ENCODE data around the gene CRISPLD2.
"Not testable (repeated sequence)": the region's sequence is repeated elsewhere in the genome, so short reads cannot be mapped to it uniquely, and the experiment has no call there.

Gene CRISPLD2

GRCh38 chr16:84863481-84863814 lies 43.7 kb downstream of the CRISPLD2 start:
- no peak for FAIRE-seq

- no peak for FAIRE-seq
Measured at GRCh38 chr16:84864326-84864955, 44.7 kb downstream of the CRISPLD2 start.

- no peak for FAIRE-seq
Measured at GRCh38 chr16:84867696-84868095, 47.9 kb downstream of the CRISPLD2 start.

GRCh38 chr16:84868328-84868727 lies 48.5 kb downstream of the CRISPLD2 start:
- no peak for FAIRE-seq

- no peak for FAIRE-seq
Measured at GRCh38 chr16:84868829-84869472, 49.2 kb downstream of the CRISPLD2 start.

- FAIRE-seq: no peak
Measured at GRCh38 chr16:84869473-84869845, 49.7 kb downstream of the CRISPLD2 start.

- not testable (repeated sequence) for FAIRE-seq
Measured at GRCh38 chr16:84872971-84873370, 53.2 kb downstream of the CRISPLD2 start.

GRCh38 chr16:84874004-84874435 lies 54.2 kb downstream of the CRISPLD2 start:
- FAIRE-seq: no peak

- FAIRE-seq: no peak
Measured at GRCh38 chr16:84874553-84874952, 54.8 kb downstream of the CRISPLD2 start.

- FAIRE-seq: no peak
Measured at GRCh38 chr16:84874983-84875382, 55.2 kb downstream of the CRISPLD2 start.

GRCh38 chr16:84875846-84876245 lies 56.1 kb downstream of the CRISPLD2 start:
- FAIRE-seq: no peak

GRCh38 chr16:84876873-84877606 lies 57.3 kb downstream of the CRISPLD2 start:
- no peak for FAIRE-seq

- no peak for FAIRE-seq
Measured at GRCh38 chr16:84878770-84879169, 59.0 kb downstream of the CRISPLD2 start.

GRCh38 chr16:84879569-84880487 lies 60.0 kb downstream of the CRISPLD2 start:
- no peak for FAIRE-seq

- FAIRE-seq: no peak
Measured at GRCh38 chr16:84881702-84882521, 62.1 kb downstream of the CRISPLD2 start.

- FAIRE-seq: no peak
Measured at GRCh38 chr16:84883301-84883700, 63.5 kb downstream of the CRISPLD2 start.

- FAIRE-seq: no peak
Measured at GRCh38 chr16:84884246-84884595, 64.4 kb downstream of the CRISPLD2 start.

GRCh38 chr16:84884596-84885341 lies 65.0 kb downstream of the CRISPLD2 start:
- no peak for FAIRE-seq

- FAIRE-seq: no peak
Measured at GRCh38 chr16:84885342-84885910, 65.6 kb downstream of the CRISPLD2 start.

GRCh38 chr16:84886497-84887090 lies 66.8 kb downstream of the CRISPLD2 start:
- no peak for FAIRE-seq

GRCh38 chr16:84887207-84887606 lies 67.4 kb downstream of the CRISPLD2 start:
- no peak for FAIRE-seq
